GM18868 (cell line): ENCODE data around the gene LYPD6B.

Source experiments
- ATAC-seq: cut with Tn5 transposase; IDR thresholded peaks from one replicate; pipeline ENCODE4 v1.9.1; 2021; ENCODE audit warnings: mild to moderate bottlenecking, moderate library complexity; ENCODE audit not compliant: unreplicated experiment

LYPD6B gene, protein sequence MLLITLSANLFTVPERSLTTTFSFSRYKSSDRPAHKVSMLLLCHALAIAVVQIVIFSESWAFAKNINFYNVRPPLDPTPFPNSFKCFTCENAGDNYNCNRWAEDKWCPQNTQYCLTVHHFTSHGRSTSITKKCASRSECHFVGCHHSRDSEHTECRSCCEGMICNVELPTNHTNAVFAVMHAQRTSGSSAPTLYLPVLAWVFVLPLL

DNA sequence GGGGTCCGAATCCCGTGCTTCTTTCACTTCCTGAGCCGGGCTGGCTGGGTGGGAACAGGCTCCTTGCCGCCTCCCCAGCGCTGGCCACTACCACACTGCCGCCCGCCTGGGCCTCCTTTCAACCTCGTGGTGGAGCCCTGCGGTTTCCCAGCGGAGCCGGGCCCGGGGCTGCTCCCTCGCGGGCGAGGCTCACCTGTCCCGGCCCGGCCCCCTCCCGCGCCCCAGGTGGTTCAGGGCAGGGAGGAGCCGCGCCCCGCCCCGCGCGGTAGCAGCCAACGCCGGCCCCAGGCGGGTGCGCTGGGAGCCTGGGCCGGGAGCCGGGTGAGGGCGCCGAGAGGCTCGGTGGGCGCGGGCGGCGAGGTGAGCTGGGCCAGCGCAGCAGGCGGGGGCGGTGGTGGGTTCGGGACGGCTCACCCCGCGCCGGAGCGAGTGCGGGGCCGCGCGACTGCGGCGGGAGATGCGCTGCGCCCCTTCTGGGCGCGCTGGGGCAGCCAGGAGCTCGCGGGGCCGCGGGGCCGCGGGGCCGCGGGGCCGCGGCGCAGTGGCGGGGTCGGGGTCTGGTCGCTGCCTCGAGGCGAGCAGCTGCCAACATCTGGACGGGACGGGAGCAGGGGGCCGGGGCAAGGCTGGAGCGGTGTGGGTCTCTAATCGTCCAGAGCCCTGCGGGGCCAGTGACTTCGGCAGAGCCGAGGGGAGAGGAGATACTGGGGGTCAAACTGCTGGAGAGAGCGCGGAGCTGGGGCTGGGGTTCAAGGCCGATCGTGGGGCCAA lies at the start of gene LYPD6B:
Gene LYPD6B (plus strand): TSS at position 258 of the 771 bp plus-strand sequence. CDS start 92,250 bp downstream, outside the sequence.
- peak; percentile 48 for ATAC-seq

DNA sequence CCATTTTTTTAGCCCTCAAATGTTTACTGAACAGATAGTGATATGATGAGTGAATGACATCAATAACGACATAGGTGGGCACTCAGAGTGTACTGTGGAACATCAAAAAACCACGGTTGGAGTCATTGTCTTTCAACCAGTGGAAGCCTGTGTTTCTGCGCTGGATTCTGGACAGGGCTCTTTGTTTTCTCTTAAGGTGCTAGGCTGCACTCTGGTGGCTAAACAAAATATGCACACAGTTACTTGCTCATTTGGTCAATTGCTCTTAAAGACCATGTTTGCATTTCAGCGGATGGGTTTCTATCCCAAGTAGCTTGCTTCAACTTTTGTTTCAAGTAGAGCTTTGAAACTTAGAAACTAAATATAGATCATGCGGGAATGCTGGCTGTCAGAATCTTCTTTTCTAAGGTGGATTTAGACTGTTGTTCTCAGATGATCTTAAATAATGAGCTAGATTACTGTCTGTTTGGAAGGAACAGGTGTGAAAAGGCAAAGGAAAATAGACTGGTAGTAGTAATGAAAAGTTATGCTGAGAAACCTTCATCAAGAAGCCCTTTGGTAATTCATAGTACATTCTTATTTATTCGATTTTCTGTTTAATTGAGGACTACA lies 48.5 kb upstream of the LYPD6B start:
- peak; percentile 89 for ATAC-seq

DNA sequence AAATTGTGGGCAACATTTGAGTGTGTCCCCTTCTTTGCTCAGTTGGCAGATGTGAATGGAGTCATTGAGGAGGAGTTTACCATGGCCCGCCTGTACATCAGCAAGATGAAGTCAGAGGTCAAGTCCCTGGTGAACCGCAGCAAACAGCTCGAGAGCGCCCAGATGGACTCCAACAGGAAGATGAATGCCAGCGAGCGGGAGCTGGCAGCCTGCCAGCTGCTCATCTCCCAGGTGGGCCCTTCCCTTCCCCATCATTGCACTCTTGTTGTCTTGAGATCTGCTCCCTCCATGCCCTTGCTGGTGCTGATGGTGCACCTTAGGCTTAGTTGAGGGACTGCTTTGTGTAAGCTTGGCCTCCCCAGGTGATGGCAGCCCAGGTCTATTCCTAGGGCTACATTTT lies 47.5 kb upstream of the LYPD6B start:
- ATAC-seq, result no peak

DNA sequence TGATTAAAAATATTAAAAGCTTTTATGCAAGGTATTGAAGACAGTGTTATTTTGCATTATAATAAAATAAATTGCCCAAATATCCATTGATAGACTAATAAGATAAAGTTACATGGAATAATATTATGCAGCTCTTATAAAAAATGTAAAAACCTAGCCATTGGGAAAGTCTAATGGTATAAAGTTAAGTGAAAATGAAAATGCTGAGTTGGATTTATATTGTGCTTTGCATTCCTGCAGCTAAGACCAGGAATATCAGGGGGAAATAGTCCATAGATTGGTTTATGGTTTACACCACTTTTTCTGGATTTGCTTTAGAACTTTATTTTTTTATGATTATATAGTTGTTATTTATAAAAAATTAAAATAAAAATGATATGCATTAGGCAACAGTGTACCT lies 46.1 kb upstream of the LYPD6B start:
- no peak for ATAC-seq

DNA sequence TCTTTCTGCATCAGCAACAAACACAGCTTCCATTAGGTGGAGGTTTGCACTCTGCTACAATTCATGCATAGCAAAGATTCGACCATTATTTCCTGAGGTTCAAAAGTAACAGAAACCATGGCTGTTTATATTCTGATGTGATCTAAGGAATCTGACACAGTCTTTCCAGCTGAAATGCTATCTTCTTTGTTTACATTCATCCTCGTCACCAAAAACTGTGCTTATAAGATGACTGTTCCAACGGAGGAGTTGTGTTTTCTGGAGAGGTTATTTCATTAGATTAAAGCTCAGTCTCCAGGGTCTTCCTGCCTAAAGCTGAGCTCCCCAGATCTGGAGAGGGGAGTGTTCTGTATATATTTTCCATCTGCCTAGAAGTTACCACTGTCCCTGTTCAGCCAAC lies 45.1 kb upstream of the LYPD6B start:
- ATAC-seq, result no peak

- no peak for ATAC-seq
Measured at GRCh38 chr2:148994341-148994740, 44.2 kb upstream of the LYPD6B start.

GRCh38 chr2:148996805-148997204 lies 41.7 kb upstream of the LYPD6B start:
- ATAC-seq, result no peak

DNA sequence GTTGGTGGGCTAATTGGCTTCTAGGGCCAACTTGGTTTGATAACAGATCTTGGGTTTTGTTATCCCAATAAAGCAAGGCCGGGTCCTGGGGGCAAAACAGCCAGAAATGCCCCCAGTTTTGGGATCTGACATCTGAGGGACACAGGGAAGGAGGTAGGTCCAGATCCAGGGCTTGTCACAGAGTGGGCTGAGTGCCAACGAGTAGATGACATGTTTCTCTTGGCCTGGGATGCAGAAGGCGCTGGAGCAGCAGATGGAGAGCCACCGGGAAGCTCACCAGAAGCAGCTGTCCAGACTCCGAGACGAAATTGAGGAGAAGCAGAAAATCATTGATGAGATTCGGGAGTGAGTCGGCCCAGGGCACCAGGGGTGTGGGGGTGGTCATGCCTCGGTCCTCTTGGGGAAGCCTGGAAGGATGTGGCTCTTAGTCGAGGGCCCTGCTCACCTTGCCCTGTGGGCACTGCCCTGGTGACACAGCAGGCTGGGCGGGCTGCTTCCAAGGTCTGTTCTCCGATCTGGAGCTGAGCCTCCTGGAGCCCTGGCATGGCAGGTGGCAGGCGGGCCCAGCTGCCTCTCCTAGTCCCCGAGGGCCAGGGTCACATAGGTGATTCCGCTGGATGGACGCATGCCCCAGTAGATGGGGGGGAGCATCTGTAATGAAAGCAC lies 40.2 kb upstream of the LYPD6B start:
- ATAC-seq, result no peak

- ATAC-seq, result no peak
Measured at GRCh38 chr2:148998831-148999200, 39.7 kb upstream of the LYPD6B start.

DNA sequence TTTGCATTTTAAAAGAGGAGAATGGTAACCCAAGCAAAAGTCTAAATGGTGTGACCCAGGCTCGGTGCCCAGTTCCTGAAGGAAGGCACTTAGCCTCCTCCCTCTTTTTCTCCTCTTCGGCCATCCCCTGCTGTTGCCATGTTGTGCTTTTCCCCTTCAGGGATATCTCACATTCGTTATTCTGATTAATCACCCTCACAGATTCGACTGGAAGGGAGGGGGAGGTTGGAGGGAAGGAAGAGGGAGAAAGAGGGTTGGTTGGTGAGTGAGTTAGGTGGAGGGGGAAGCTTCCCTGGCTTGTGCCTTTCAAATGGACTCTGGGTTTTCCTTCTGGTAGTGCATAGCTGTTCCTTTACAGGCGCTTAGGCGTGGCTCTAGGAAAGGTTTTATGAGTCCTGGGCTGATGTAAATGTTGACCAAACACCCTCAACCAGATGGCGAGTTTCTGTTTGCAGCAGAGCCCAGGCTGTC lies 39.0 kb upstream of the LYPD6B start:
- no peak for ATAC-seq

- ATAC-seq, result no peak
Measured at GRCh38 chr2:149000158-149000938, 38.2 kb upstream of the LYPD6B start.

DNA sequence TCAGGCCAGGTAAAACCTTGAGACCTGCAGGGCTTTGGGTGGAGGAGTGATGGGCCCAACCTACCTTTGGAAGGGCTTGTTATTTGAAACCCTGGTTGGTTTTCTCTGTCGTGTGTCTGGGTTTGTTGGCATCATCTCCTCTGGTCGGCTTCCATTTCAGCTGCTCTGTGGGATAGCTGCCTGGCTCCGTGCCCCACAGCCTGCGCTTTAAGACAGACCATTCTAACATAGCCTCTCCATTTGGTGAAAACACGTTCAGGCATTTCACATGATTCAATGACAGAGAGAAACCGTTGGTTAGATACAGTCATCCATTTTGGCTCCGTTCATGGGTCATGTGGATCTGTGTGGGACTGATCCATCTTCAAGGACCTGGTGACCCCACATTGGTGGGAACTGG lies 37.0 kb upstream of the LYPD6B start:
- ATAC-seq, result no peak

DNA sequence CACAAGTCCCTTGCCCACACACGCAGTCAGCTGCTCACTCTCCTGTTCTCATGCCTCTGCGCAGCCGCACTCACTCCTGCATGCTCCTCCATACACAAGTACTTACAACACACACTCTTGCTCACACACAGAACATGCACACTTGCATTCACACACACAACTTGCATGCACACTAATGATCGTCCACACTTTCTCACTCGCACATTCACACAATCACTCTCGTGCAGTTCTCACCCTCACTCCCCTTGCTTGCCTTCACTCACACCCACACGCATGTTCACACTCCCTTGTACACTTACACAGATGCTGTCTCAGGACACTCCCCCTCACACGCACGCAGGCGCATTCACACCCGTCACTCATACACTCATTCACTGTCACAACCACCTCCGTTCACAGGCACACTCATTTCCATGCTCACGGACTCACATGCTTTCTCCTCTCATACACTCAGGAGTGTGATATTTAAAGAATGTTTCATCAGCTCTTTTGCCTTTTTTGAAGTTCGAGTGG lies 36.1 kb upstream of the LYPD6B start:
- ATAC-seq, result no peak

GRCh38 chr2:149002891-149003740 lies 35.4 kb upstream of the LYPD6B start:
- ATAC-seq, result no peak

GRCh38 chr2:149004836-149005235 lies 33.7 kb upstream of the LYPD6B start:
- ATAC-seq, result no peak

DNA sequence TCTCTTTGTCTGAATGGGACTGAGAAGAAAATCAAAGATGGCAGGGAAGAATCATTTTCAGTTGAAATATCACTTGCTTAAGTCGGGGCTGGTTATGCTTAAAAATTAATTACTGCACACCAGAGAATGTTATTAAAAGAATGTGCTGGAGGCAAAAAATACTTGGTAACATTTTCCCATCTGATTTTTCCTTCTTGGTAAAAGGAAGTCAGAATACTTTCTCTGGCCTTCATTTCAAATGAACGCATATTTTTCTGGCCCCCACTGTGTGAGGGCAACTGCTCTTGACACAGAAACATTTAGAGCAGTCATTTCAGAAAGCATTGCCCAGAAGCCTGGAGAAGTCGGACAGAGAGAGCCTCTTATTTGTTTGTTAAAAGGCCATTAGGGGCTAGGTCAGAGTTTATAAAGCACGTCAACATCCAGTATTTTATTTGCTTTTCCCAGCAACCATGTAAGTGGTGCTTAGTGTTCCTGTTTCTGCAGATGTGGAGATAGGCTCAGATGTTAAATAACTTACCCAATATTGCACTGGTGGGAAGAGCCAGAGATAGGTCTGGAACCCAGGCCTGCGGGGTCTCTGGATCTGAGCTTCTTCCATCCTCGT lies 32.9 kb upstream of the LYPD6B start:
- no peak for ATAC-seq

DNA sequence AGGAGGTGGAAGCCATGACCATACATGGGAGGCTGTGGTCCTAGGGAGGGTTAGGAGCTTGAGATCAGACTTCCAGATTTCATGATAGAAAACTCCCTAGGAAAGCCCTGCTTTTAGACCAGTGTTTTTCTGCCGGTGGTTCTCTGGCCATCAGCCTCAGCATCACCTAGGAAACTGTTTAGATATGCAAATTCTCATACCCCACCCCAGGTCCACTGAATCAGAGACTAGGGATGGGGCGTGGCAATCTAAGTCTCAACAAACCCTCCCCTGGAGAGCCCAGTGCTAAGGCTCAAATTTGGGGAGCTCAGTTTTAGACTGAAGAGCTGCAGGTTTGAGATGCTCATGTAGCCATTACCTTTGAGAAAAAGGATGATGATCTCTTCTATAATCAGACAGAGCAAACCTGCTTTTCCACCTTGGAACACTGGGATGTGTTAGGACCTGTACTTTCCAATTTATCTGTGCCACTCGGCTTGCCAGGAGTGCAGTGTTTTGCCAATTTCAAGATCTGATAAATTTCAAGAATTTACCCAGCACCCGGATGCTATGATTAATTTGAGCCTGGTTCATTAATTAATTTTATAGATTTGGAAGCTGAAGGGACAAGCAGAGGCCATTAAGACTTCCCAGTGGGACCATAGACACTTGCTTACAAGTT lies 31.5 kb upstream of the LYPD6B start:
- peak; percentile 44 for ATAC-seq

GRCh38 chr2:149008381-149008780 lies 30.1 kb upstream of the LYPD6B start:
- no peak for ATAC-seq
